ENCODE measurements around the gene ERGIC1.

The ERGIC1 gene

GRCh38 chr5:172837640-172838039, 3.6 kb downstream of the ERGIC1 start:
- Histone ChIP-seq H3K9ac (ENCODE audit: low read length) (peak overlapping the region; percentile 96), H3K27ac (ENCODE audit: low read length) (peak overlapping the region; percentile 98), H3F3A (ENCODE audit: insufficient read depth, low read length) (peaks cover 36% of the 10 kb centered on the region), H2AFZ (ENCODE audit: low read length) (no peak overlapping the region), H3K4me2 (ENCODE audit: low read depth, low read length) (peak overlapping the region; percentile 94), H3K79me2 (ENCODE audit: low read length) (peaks cover 83% of the 10 kb centered on the region), H3K9me3 (replicated peaks; ENCODE audit: insufficient read depth, low read length) (no peaks in the 10 kb centered on the region), H3K36me3 (replicated peaks; ENCODE audit: insufficient read depth, low read length) (peaks cover 4% of the 10 kb centered on the region; the same call in 1 of the 2 replicates), H3K9me2 (replicated peaks; ENCODE audit: insufficient read depth, low read length) (no peaks in the 10 kb centered on the region), H3K27me3 (replicated peaks; ENCODE audit: insufficient read depth, low read length) (no peaks in the 10 kb centered on the region), H3K4me1 (ENCODE audit: low read length) (peaks cover 26% of the 10 kb centered on the region), H4K20me1 (ENCODE audit: insufficient read depth, low read length) (peaks cover 23% of the 10 kb centered on the region; the same call in 1 of the 2 replicates), H3K4me3 (ENCODE audit: low read length) (peak overlapping the region; percentile 99)
- DNase-seq: peak; percentile 96
- no peak for TF ChIP-seq EZH2phosphoT487 (IDR thresholded peaks at IDR 0.05; ENCODE audit: low read length)
- TF ChIP-seq EZH2 (optimal IDR thresholded peaks at IDR 0.05; ENCODE audit: low read depth, low read length): no peak
- no peak for TF ChIP-seq CTCF (IDR thresholded peaks at IDR 0.05; ENCODE audit: low read length)

GRCh38 chr5:172838151-172838875, 4.3 kb downstream of the ERGIC1 start:
- Histone ChIP-seq H3K9me2 (replicated peaks; ENCODE audit: insufficient read depth, low read length) (no peaks in the 10 kb centered on the region), H3K4me1 (ENCODE audit: low read length) (peaks cover 24% of the 10 kb centered on the region), H3K9ac (ENCODE audit: low read length) (peak overlapping the region; percentile 96), H3K4me2 (ENCODE audit: low read depth, low read length) (peak overlapping the region; percentile 94), H3K9me3 (replicated peaks; ENCODE audit: insufficient read depth, low read length) (no peaks in the 10 kb centered on the region), H3K36me3 (replicated peaks; ENCODE audit: insufficient read depth, low read length) (peaks cover 4% of the 10 kb centered on the region; the same call in 1 of the 2 replicates), H3F3A (ENCODE audit: insufficient read depth, low read length) (peaks cover 36% of the 10 kb centered on the region), H2AFZ (ENCODE audit: low read length) (no peak overlapping the region), H3K27ac (ENCODE audit: low read length) (peak overlapping the region; percentile 98), H3K79me2 (ENCODE audit: low read length) (peaks cover 90% of the 10 kb centered on the region), H3K4me3 (ENCODE audit: low read length) (peak overlapping the region; percentile 52), H3K27me3 (replicated peaks; ENCODE audit: insufficient read depth, low read length) (no peaks in the 10 kb centered on the region), H4K20me1 (ENCODE audit: insufficient read depth, low read length) (peaks cover 25% of the 10 kb centered on the region)
- DNase-seq: no peak
- no peak for TF ChIP-seq EZH2phosphoT487 (IDR thresholded peaks at IDR 0.05; ENCODE audit: low read length)
- TF ChIP-seq CTCF (IDR thresholded peaks at IDR 0.05; ENCODE audit: low read length): no peak
- no peak for TF ChIP-seq EZH2 (optimal IDR thresholded peaks at IDR 0.05; ENCODE audit: low read depth, low read length)

- Histone ChIP-seq H3K9me2 (replicated peaks; ENCODE audit: insufficient read depth, low read length) (no peaks in the 10 kb centered on the region), H3K79me2 (ENCODE audit: low read length) (peaks cover 99% of the 10 kb centered on the region), H3K27me3 (replicated peaks; ENCODE audit: insufficient read depth, low read length) (no peaks in the 10 kb centered on the region), H3F3A (ENCODE audit: insufficient read depth, low read length) (peaks cover 32% of the 10 kb centered on the region), H3K4me3 (ENCODE audit: low read length) (no peak overlapping the region), H3K27ac (ENCODE audit: low read length) (no peak overlapping the region), H3K36me3 (replicated peaks; ENCODE audit: insufficient read depth, low read length) (peaks cover 4% of the 10 kb centered on the region; the same call in 1 of the 2 replicates), H2AFZ (ENCODE audit: low read length) (no peak overlapping the region), H3K9me3 (replicated peaks; ENCODE audit: insufficient read depth, low read length) (no peaks in the 10 kb centered on the region), H3K4me2 (ENCODE audit: low read depth, low read length) (no peak overlapping the region), H4K20me1 (ENCODE audit: insufficient read depth, low read length) (peaks cover 41% of the 10 kb centered on the region), H3K9ac (ENCODE audit: low read length) (no peak overlapping the region), H3K4me1 (ENCODE audit: low read length) (peaks cover 22% of the 10 kb centered on the region)
- no peak for TF ChIP-seq EZH2phosphoT487 (IDR thresholded peaks at IDR 0.05; ENCODE audit: low read length)
- no peak for TF ChIP-seq CTCF (IDR thresholded peaks at IDR 0.05; ENCODE audit: low read length)
- TF ChIP-seq EZH2 (optimal IDR thresholded peaks at IDR 0.05; ENCODE audit: low read depth, low read length): no peak
- no peak for DNase-seq
Measured at GRCh38 chr5:172839669-172840431, 5.8 kb downstream of the ERGIC1 start.
